Stimulated activated CD8-positive, alpha-beta memory T cell treated with anti-CD3 and anti-CD28 coated beads, Interleukin-4, amount 100 ng/mL, for 24 hours (primary cell): Measurements from ENCODE around the gene TRAP1.

Experiments
- DNase-seq: peaks from one replicate; pipeline ENCODE4 v3.0.0-alpha.2; 2020; ENCODE audit warnings: low read depth

TRAP1 gene

GRCh38 chr16:3651461-3652372 is 65.6 kb downstream of the TRAP1 start:
- DNase-seq: no peak

- DNase-seq: no peak
Measured at GRCh38 chr16:3650631-3651265, 66.6 kb downstream of the TRAP1 start.

- no peak for DNase-seq
Measured at GRCh38 chr16:3646348-3646920, 70.9 kb downstream of the TRAP1 start.

GRCh38 chr16:3645504-3646347 is 71.6 kb downstream of the TRAP1 start:
- DNase-seq: no peak

GRCh38 chr16:3645108-3645503 is 72.2 kb downstream of the TRAP1 start:
- no peak for DNase-seq

- no peak for DNase-seq
Measured at GRCh38 chr16:3643095-3643730, 74.1 kb downstream of the TRAP1 start.

- no peak for DNase-seq
Measured at GRCh38 chr16:3642397-3643094, 74.8 kb downstream of the TRAP1 start.

- no peak for DNase-seq
Measured at GRCh38 chr16:3641801-3642396, 75.4 kb downstream of the TRAP1 start.

- DNase-seq: no peak
Measured at GRCh38 chr16:3640632-3641501, 76.5 kb downstream of the TRAP1 start.

- DNase-seq: no peak
Measured at GRCh38 chr16:3640207-3640606, 77.1 kb downstream of the TRAP1 start.

GRCh38 chr16:3638916-3639644 is 78.2 kb downstream of the TRAP1 start:
- DNase-seq: no peak

GRCh38 chr16:3637371-3637923 is 79.9 kb downstream of the TRAP1 start:
- DNase-seq: no peak

- no peak for DNase-seq
Measured at GRCh38 chr16:3625911-3626732, 91.2 kb downstream of the TRAP1 start.

GRCh38 chr16:3625331-3625730 is 92.0 kb downstream of the TRAP1 start:
- no peak for DNase-seq

- DNase-seq: no peak
Measured at GRCh38 chr16:3623642-3624041, 93.7 kb downstream of the TRAP1 start.

- DNase-seq: no peak
Measured at GRCh38 chr16:3618769-3619141, 98.6 kb downstream of the TRAP1 start.

- DNase-seq: no peak
Measured at GRCh38 chr16:3612510-3613466, 104.5 kb downstream of the TRAP1 start.
